Keratinocyte (primary cell): ENCODE measurements around the gene MINDY4. TPM values are rescaled to one million over a fixed set of nuclear protein-coding genes. Genes with fewer than 3 reads are reported as not detected.

Experiments
- DNase-seq: peaks from one replicate; pipeline ENCODE4 v3.0.0-alpha.2; 2011; ENCODE audit warnings: low read depth, missing footprints, low spot score
- FAIRE-seq: peaks from 2 replicates; lab custom pipeline; 2011; peaks lifted over from hg19 to GRCh38; lab: Jason Lieb, UNC
- H2AFZ ChIP-seq: 2 replicates; pipeline ENCODE4 v1.6.0; 2012; ENCODE audit warnings: low read length, control low read depth, inconsistent platforms; ENCODE audit not compliant: control insufficient read depth
- H3K27ac ChIP-seq: 2 replicates; pipeline ENCODE4 v1.5.1; 2011; ENCODE audit warnings: low read length; ENCODE audit not compliant: control insufficient read depth, insufficient read depth
- H3K27me3 ChIP-seq: 3 replicates; pipeline ENCODE4 v1.6.0; 2011; ENCODE audit warnings: low read length; ENCODE audit not compliant: control insufficient read depth, insufficient read depth; ENCODE audit errors: extremely low read depth
- H3K36me3 ChIP-seq, 2 experiments: 2 replicates in 1 of 2; 3 replicates in 1 of 2; pipeline ENCODE4 v1.5.1; 2011; ENCODE audit warnings: low read length in 2 of 2, mild to moderate bottlenecking in 1 of 2; ENCODE audit not compliant: control insufficient read depth in 2 of 2, insufficient read depth in 2 of 2; ENCODE audit errors: extremely low read depth in 1 of 2
- H3K4me1 ChIP-seq: 3 replicates; pipeline ENCODE4 v1.5.1; 2011; ENCODE audit warnings: low read length; ENCODE audit not compliant: control insufficient read depth, insufficient read depth; ENCODE audit errors: extremely low read depth
- H3K4me2 ChIP-seq: 3 replicates; pipeline ENCODE4 v1.6.0; 2011; ENCODE audit warnings: low read depth, low read length; ENCODE audit not compliant: control insufficient read depth, insufficient read depth; ENCODE audit errors: extremely low read depth
- H3K4me3 ChIP-seq, 3 experiments: fragments of 200-600 bp in 1 of 3; sonication (generic) in 1 of 3; 2 replicates in 2 of 3; 3 replicates in 1 of 3; pipeline ENCODE4 v1.5.1; 2011 to 2016; ENCODE audit warnings: low read length in 3 of 3, mild to moderate bottlenecking in 3 of 3, control low read depth in 2 of 3, inconsistent platforms in 1 of 3, low read depth in 1 of 3, mixed read lengths in 1 of 3, mixed run types in 1 of 3, moderate library complexity in 1 of 3; ENCODE audit not compliant: control insufficient read depth in 2 of 3, insufficient read depth in 2 of 3; ENCODE audit errors: extremely low read depth in 1 of 3
- H3K79me2 ChIP-seq: 2 replicates; pipeline ENCODE4 v1.6.0; 2012; ENCODE audit warnings: low read length; ENCODE audit not compliant: control insufficient read depth, insufficient read depth
- H3K9ac ChIP-seq: 3 replicates; pipeline ENCODE4 v1.6.0; 2011; ENCODE audit warnings: low read length; ENCODE audit not compliant: control insufficient read depth, insufficient read depth; ENCODE audit errors: extremely low read depth
- H3K9me1 ChIP-seq: 3 replicates; pipeline ENCODE4 v1.6.0; 2011; ENCODE audit warnings: low read length; ENCODE audit not compliant: control insufficient read depth, insufficient read depth; ENCODE audit errors: extremely low read depth
- H3K9me3 ChIP-seq: 2 replicates; pipeline ENCODE4 v1.5.1; 2012; ENCODE audit warnings: low read depth, low read length; ENCODE audit not compliant: control insufficient read depth
- H4K20me1 ChIP-seq: 3 replicates; pipeline ENCODE4 v1.6.0; 2011; ENCODE audit warnings: low read length; ENCODE audit not compliant: control insufficient read depth, insufficient read depth; ENCODE audit errors: extremely low read depth
- EZH2 ChIP-seq: IDR thresholded peaks from one replicate; pipeline ENCODE4 v1.6.1; 2012; ENCODE audit warnings: inconsistent platforms, mild to moderate bottlenecking, low read length, moderate library complexity
- dilution Hi-C: fragments of 300-500 bp; cut with MboI; formaldehyde crosslinking; loops from one replicate; pipeline ENCODE4 v1.7.0; 2020; ENCODE audit warnings: low sequenced_read_pairs; ENCODE audit not compliant: extremely low pct_ligation_motif_present
- polyA plus RNA-seq, 5 experiments: library from polyadenylated mRNA; depleted of rRNA in 3 of 5; stranded (reverse) in 3 of 5; stranded (forward) in 1 of 5; unstranded in 1 of 5; fragments of >200 nt; gene quantifications; 1 replicate in 1 of 5; 2 replicates in 3 of 5; 3 replicates in 1 of 5; pipeline versions ENCODE4 v1.2.1 to v1.2.3, GENCODE V29; 2011 to 2012; ENCODE audit warnings: missing spikeins in 2 of 5, low read depth in 1 of 5, low replicate concordance in 1 of 5
- TF ChIP-seq, protein P1 (sequence below), 3 experiments: IDR thresholded peaks in 1 of 3; conservative IDR thresholded peaks in 1 of 3; optimal IDR thresholded peaks in 1 of 3; 2 replicates in 2 of 3; 3 replicates in 1 of 3; pipeline versions ENCODE3 to v1.5.1; 2011; ENCODE audit warnings: low read length in 3 of 3, mild to moderate bottlenecking in 3 of 3, moderate library complexity in 2 of 3, control low read depth in 1 of 3, inconsistent platforms in 1 of 3; ENCODE audit not compliant: insufficient read depth in 2 of 3; ENCODE audit errors: extremely low read depth in 1 of 3

Gene MINDY4
- polyA plus RNA-seq, 1 donor (not counting 4 experiments of a cell fraction or from before 2014, with no cell fraction given), result 1.5 TPM

DNA sequence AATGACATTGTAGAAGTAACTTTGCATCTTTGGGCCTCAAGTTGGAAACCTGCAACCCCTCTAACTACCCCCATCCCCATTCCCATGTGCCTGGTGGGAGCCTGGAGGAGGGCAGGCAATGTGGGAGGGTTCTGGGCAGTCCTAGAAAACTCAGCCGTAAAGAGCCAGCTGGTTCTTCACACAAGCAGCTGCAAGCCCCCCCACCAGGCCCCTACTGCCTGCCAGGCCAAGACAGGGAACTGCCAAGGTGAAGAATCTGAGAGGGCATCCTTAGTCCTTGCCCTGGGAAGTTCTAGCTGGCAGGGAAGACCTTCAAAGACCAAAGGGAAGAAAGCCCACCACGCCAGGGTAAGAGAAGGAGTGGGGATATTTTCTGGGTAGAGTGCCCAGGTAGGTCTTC is 31.5 kb upstream of the MINDY4 start:
- no peaks in the 10 kb centered on the region for H3K4me1 ChIP-seq
- H3K9me3 ChIP-seq, result no peaks in the 10 kb centered on the region
- no peak overlapping the region for H3K4me3 ChIP-seq
- no peak overlapping the region for H3K4me2 ChIP-seq
- no peaks in the 10 kb centered on the region for H3K36me3 ChIP-seq
- H4K20me1 ChIP-seq, result no peaks in the 10 kb centered on the region
- FAIRE-seq (no peak), DNase-seq (no peak)
- no peak for TF ChIP-seq EZH2
- TF ChIP-seq, protein P1, sequence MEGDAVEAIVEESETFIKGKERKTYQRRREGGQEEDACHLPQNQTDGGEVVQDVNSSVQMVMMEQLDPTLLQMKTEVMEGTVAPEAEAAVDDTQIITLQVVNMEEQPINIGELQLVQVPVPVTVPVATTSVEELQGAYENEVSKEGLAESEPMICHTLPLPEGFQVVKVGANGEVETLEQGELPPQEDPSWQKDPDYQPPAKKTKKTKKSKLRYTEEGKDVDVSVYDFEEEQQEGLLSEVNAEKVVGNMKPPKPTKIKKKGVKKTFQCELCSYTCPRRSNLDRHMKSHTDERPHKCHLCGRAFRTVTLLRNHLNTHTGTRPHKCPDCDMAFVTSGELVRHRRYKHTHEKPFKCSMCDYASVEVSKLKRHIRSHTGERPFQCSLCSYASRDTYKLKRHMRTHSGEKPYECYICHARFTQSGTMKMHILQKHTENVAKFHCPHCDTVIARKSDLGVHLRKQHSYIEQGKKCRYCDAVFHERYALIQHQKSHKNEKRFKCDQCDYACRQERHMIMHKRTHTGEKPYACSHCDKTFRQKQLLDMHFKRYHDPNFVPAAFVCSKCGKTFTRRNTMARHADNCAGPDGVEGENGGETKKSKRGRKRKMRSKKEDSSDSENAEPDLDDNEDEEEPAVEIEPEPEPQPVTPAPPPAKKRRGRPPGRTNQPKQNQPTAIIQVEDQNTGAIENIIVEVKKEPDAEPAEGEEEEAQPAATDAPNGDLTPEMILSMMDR (optimal IDR thresholded peaks at IDR 0.05 in 1 of 3, IDR thresholded peaks at IDR 0.05 in 1 of 3, conservative IDR thresholded peaks at IDR 0.05 in 1 of 3; ENCODE audit: extremely low read depth in 1 of 3, insufficient read depth in 2 of 3, low read length in 3 of 3), result no peak
- no peak overlapping the region for H2AFZ ChIP-seq
- H3K79me2 ChIP-seq, result no peaks in the 10 kb centered on the region
- H3K27me3 ChIP-seq, result peaks cover 12% of the 10 kb centered on the region
- no peak overlapping the region for H3K9ac ChIP-seq
- no peak overlapping the region for H3K27ac ChIP-seq
- dilution Hi-C loops, result loop anchor here (25.0 kb wide), 1 partner anchor 102 kb away; no protein-coding TSS in a partner anchor
- H3K9me1 ChIP-seq, result no peaks in the 10 kb centered on the region

DNA sequence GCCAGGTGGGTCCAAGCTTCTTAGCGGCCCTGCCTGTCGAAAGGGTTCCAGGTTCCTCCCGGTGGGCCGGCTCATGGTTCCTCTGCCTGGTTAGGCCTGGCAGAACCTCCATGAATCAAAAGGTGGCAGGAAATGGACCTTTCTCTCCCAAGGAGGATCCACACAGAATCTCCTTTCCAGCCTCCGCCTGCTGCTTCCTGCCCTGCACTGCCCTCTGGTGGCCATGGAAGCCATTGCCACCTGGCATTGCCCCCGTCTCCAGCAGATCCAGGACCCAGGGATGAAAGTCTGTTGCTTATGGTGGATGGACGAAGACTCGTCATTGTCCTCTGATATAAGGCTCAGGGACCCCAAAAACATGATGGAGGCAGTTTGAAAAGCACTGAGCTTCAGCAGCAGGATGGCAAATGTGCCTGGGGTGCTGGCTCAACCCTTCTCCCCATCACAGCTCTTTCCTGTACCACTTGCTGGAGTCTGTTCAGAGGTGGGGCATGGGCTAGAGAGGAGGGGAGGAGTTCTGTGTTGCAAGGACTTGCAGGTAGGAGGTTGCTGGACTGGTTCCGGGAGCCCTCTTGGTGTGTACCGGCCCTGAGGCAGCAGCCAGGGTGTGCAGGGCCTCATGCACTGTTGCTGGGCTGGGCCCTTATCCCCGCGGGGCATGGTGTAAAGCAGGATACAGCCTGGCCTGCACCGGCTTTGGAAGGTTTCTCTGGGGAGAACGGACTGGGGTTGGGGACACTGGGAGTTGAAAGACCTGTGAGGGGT is 30.6 kb upstream of the MINDY4 start:
- DNase-seq, result no peak
- dilution Hi-C loops, result loop anchor here (25.0 kb wide), 1 partner anchor 103 kb away; no protein-coding TSS in a partner anchor
- Histone ChIP-seq H3K4me1 (no peaks in the 10 kb centered on the region), H3K27ac (no peak overlapping the region), H3K27me3 (peaks cover 12% of the 10 kb centered on the region), H3K4me3 (no peak overlapping the region), H3K4me2 (no peak overlapping the region), H4K20me1 (no peaks in the 10 kb centered on the region), H2AFZ (peak overlapping the region; percentile 46), H3K9ac (no peak overlapping the region), H3K9me3 (no peaks in the 10 kb centered on the region), H3K36me3 (no peaks in the 10 kb centered on the region), H3K79me2 (no peaks in the 10 kb centered on the region), H3K9me1 (no peaks in the 10 kb centered on the region)
- peak; percentile 81 for FAIRE-seq
- TF ChIP-seq, protein P1 (optimal IDR thresholded peaks at IDR 0.05 in 1 of 3, IDR thresholded peaks at IDR 0.05 in 1 of 3, conservative IDR thresholded peaks at IDR 0.05 in 1 of 3; ENCODE audit: extremely low read depth in 1 of 3, insufficient read depth in 2 of 3, low read length in 3 of 3), result peak; percentile 98 to 99 (median 99)
- TF ChIP-seq EZH2, result no peak
